IMR-90 (cell line): ENCODE data around the gene PRL. TPM values are rescaled to one million over a fixed set of nuclear protein-coding genes. Genes with fewer than 3 reads are reported as not detected.

Experiments
- ATAC-seq: fragments of 200-7000 bp; cut with Tn5 transposase; 2 replicates; pipeline ENCODE4 v1.9.1; 2020; ENCODE audit warnings: low read depth, mild to moderate bottlenecking, moderate library complexity
- BruUV-seq: library from RNA; stranded (reverse); fragments of 400-500 nt; replicated peaks from 2 replicates; lab custom pipeline; 2021; lab: Mats Ljungman, UMichigan
- CTCF ChIA-PET: fragments of 300-600 bp; formaldehyde crosslinking; extraction: SDS; loops from one replicate; lab custom pipeline; 2021; ENCODE audit warnings: antibody characterized with exemption; lab: Yijun Ruan, JAX
- POLR2A ChIA-PET: fragments of 300-600 bp; sonication (Branson Sonifier 250); formaldehyde crosslinking; loops from one replicate; lab custom pipeline; 2022; ENCODE audit warnings: antibody characterized with exemption; ENCODE audit not compliant: unreplicated experiment; lab: Charles Lee
- DNase-seq: peaks from one replicate; pipeline ENCODE4 v3.0.0; 2013
- H2AFZ ChIP-seq: replicated peaks from 2 replicates; pipeline ENCODE3; 2013; ENCODE audit warnings: low read length, mild to moderate bottlenecking; ENCODE audit not compliant: poor library complexity
- H2AK5ac ChIP-seq: 2 replicates; pipeline ENCODE4 v1.6.1; 2013; ENCODE audit warnings: low read depth, low read length, inconsistent platforms
- H2AK9ac ChIP-seq: replicated peaks from 2 replicates; pipeline ENCODE3; 2013; ENCODE audit warnings: mild to moderate bottlenecking, low read depth, low read length, moderate library complexity; ENCODE audit not compliant: poor library complexity
- H2BK120ac ChIP-seq: 2 replicates; pipeline ENCODE4 v1.6.1; 2013; ENCODE audit warnings: low read depth, low read length, inconsistent platforms
- H2BK15ac ChIP-seq: 3 replicates; pipeline ENCODE4 v1.6.1; 2013; ENCODE audit warnings: low read depth, low read length, inconsistent platforms
- H2BK20ac ChIP-seq: 2 replicates; pipeline ENCODE4 v1.6.1; 2013; ENCODE audit warnings: low read depth, mild to moderate bottlenecking, inconsistent platforms, low read length, moderate library complexity
- H2BK5ac ChIP-seq: 2 replicates; pipeline ENCODE4 v1.6.1; 2013; ENCODE audit warnings: mild to moderate bottlenecking, low read depth, low read length, inconsistent platforms; ENCODE audit not compliant: poor library complexity, severe bottlenecking
- H3K14ac ChIP-seq: replicated peaks from 2 replicates; pipeline ENCODE4 v1.6.1; 2013; ENCODE audit warnings: low read depth, low read length, inconsistent platforms
- H3K18ac ChIP-seq: 2 replicates; pipeline ENCODE4 v1.6.1; 2013; ENCODE audit warnings: low read depth, low read length, control low read depth
- H3K23ac ChIP-seq: 2 replicates; pipeline ENCODE4 v1.6.1; 2013; ENCODE audit warnings: low read depth, low read length, inconsistent platforms
- H3K27ac ChIP-seq: 2 replicates; pipeline ENCODE4 v1.5.1; 2013; ENCODE audit warnings: mild to moderate bottlenecking, control low read depth, low read length; ENCODE audit not compliant: insufficient read depth
- H3K27me3 ChIP-seq: 2 replicates; pipeline ENCODE4 v1.6.1; 2013; ENCODE audit warnings: low read length; ENCODE audit not compliant: control insufficient read depth, insufficient read depth
- H3K36me3 ChIP-seq: 2 replicates; pipeline ENCODE4 v1.6.1; 2013; ENCODE audit warnings: low read length, mixed read lengths; ENCODE audit not compliant: control insufficient read depth, insufficient read depth
- H3K4ac ChIP-seq: 2 replicates; pipeline ENCODE4 v1.6.1; 2013; ENCODE audit warnings: low read depth, low read length, inconsistent platforms
- H3K4me1 ChIP-seq: 2 replicates; pipeline ENCODE4 v1.6.1; 2013; ENCODE audit warnings: low read length, mixed read lengths; ENCODE audit not compliant: control insufficient read depth, insufficient read depth
- H3K4me2 ChIP-seq: 2 replicates; pipeline ENCODE4 v1.6.1; 2013; ENCODE audit warnings: low read depth, mild to moderate bottlenecking, control low read depth, low read length, moderate library complexity
- H3K4me3 ChIP-seq: 2 replicates; pipeline ENCODE4 v1.5.1; 2013; ENCODE audit warnings: low read depth, mild to moderate bottlenecking, control low read depth, low read length, moderate library complexity; ENCODE audit not compliant: insufficient read depth
- H3K56ac ChIP-seq: 2 replicates; pipeline ENCODE4 v1.6.1; 2013; ENCODE audit warnings: low read length, inconsistent platforms; ENCODE audit not compliant: insufficient read depth; ENCODE audit errors: extremely low read depth
- H3K79me1 ChIP-seq, 2 experiments: 2 replicates each; pipeline ENCODE4 v1.6.1; 2013; ENCODE audit warnings: low read length in 2 of 2, inconsistent platforms in 1 of 2, low read depth in 1 of 2
- H3K9ac ChIP-seq: 2 replicates; pipeline ENCODE4 v1.6.1; 2013; ENCODE audit warnings: low read depth, low read length, control low read depth
- H3K9me1 ChIP-seq: 2 replicates; pipeline ENCODE4 v1.6.1; 2013; ENCODE audit warnings: low read length, inconsistent platforms; ENCODE audit not compliant: insufficient read depth
- H3K9me3 ChIP-seq: 2 replicates; pipeline ENCODE4 v1.6.1; 2013; ENCODE audit warnings: low read length; ENCODE audit not compliant: control insufficient read depth, insufficient read depth
- H4K20me1 ChIP-seq: 2 replicates; pipeline ENCODE4 v1.6.1; 2013; ENCODE audit warnings: low read length, inconsistent platforms; ENCODE audit not compliant: insufficient read depth
- H4K5ac ChIP-seq: 2 replicates; pipeline ENCODE4 v1.6.1; 2013; ENCODE audit warnings: mild to moderate bottlenecking, low read depth, low read length, control low read depth
- H4K8ac ChIP-seq, 2 experiments: 2 replicates each; pipeline ENCODE4 v1.6.1; 2013; ENCODE audit warnings: low read depth in 2 of 2, low read length in 2 of 2, control low read depth in 1 of 2, inconsistent platforms in 1 of 2
- H4K91ac ChIP-seq: 2 replicates; pipeline ENCODE4 v1.6.1; 2013; ENCODE audit warnings: low read depth, low read length, inconsistent platforms; ENCODE audit not compliant: insufficient read depth
- BHLHE40 ChIP-seq: fragments of 150-350 bp; IDR thresholded peaks from 2 replicates; pipeline ENCODE4 v1.6.1; 2016; ENCODE audit warnings: mild to moderate bottlenecking, low read depth, low read length
- CEBPB ChIP-seq: IDR thresholded peaks from 2 replicates; pipeline ENCODE4 v1.6.1; 2012; ENCODE audit warnings: low read depth, low read length, improper control_type of control experiment
- CHD1 ChIP-seq: IDR thresholded peaks from 2 replicates; pipeline ENCODE4 v1.6.1; 2012; ENCODE audit warnings: low read depth, low read length, improper control_type of control experiment
- FOS ChIP-seq: fragments of 150-350 bp; IDR thresholded peaks from 2 replicates; pipeline ENCODE4 v1.6.1; 2016; ENCODE audit warnings: low read depth, low read length
- MAFK ChIP-seq: IDR thresholded peaks from 2 replicates; pipeline ENCODE4 v1.6.1; 2012; ENCODE audit warnings: low read depth, low read length, improper control_type of control experiment
- MAZ ChIP-seq: IDR thresholded peaks from 2 replicates; pipeline ENCODE4 v1.6.1; 2012; ENCODE audit warnings: low read depth, mild to moderate bottlenecking, low read length, improper control_type of control experiment, moderate library complexity, borderline replicate concordance
- NFE2L2 ChIP-seq: fragments of 150-350 bp; IDR thresholded peaks from 2 replicates; pipeline ENCODE4 v1.6.1; 2016; ENCODE audit warnings: low read depth, mild to moderate bottlenecking, low read length
- POLR2A ChIP-seq: IDR thresholded peaks from 2 replicates; pipeline ENCODE4 v1.6.1; 2012; ENCODE audit warnings: mild to moderate bottlenecking, low read depth, low read length
- RAD21 ChIP-seq: IDR thresholded peaks from 2 replicates; pipeline ENCODE4 v1.6.1; 2012; ENCODE audit warnings: low read length, improper control_type of control experiment
- RCOR1 ChIP-seq: IDR thresholded peaks from 2 replicates; pipeline ENCODE4 v1.6.1; 2012; ENCODE audit warnings: mild to moderate bottlenecking, low read length, improper control_type of control experiment; ENCODE audit not compliant: insufficient replicate concordance
- RFX5 ChIP-seq: IDR thresholded peaks from 2 replicates; pipeline ENCODE4 v1.8.0; 2012; ENCODE audit warnings: low read depth, mild to moderate bottlenecking, low read length, moderate library complexity
- SMC3 ChIP-seq: fragments of 150-350 bp; IDR thresholded peaks from 2 replicates; pipeline ENCODE4 v1.6.1; 2016; ENCODE audit warnings: low read depth, mild to moderate bottlenecking, antibody characterized with exemption, low read length, moderate library complexity
- WGBS, 2 experiments: methylation state at CpG; one replicate each; pipeline versions ENCODE4 v1.1.5 to v1.1.7; 2013; ENCODE audit warnings: missing lambda C conversion rate in 2 of 2; ENCODE audit not compliant: insufficient read length in 1 of 2; ENCODE audit errors: extremely low coverage in 2 of 2; 5-methylcytosine and 5-hydroxymethylcytosine counted together
- dilution Hi-C: fragments of 300-500 bp; cut with HindIII; formaldehyde crosslinking; loops from one replicate; pipeline ENCODE4 v1.14.3; 2018; ENCODE audit warnings: low sequenced_read_pairs; ENCODE audit not compliant: unreplicated experiment
- in situ Hi-C: fragments of 300-500 bp; cut with MboI; formaldehyde crosslinking; loops from 3 replicates; pipeline ENCODE4 v1.14.3; 2019; ENCODE audit warnings: low sequenced_read_pairs, inconsistent platforms, mixed read lengths
- intact Hi-C: fragments of 100-400 bp; cut with micrococcal nuclease; formaldehyde crosslinking; loops from 2 replicates; pipeline ENCODE4 v1.10.0; 2022
- polyA plus RNA-seq, 3 experiments: library from polyadenylated mRNA; depleted of rRNA; stranded (reverse); fragments of >200 nt; gene quantifications; 2 replicates each; pipeline ENCODE4 v1.2.3, GENCODE V29; 2012; ENCODE audit warnings: low replicate concordance in 1 of 3
- total RNA-seq: library from RNA; depleted of rRNA; stranded (reverse); fragments of >200 nt; gene quantifications from 2 replicates; pipeline ENCODE4 v1.2.3, GENCODE V29; 2012
- TF ChIP-seq, protein P1 (sequence below): fragments of 150-350 bp; IDR thresholded peaks from 2 replicates; pipeline ENCODE4 v1.6.1; 2017; ENCODE audit warnings: mild to moderate bottlenecking, antibody characterized with exemption, low read length, low read depth
- TF ChIP-seq, protein P2 (sequence below): conservative IDR thresholded peaks from 2 replicates; pipeline ENCODE4 v1.5.1; 2012; ENCODE audit warnings: mild to moderate bottlenecking, low read depth, low read length, improper control_type of control experiment
- TF ChIP-seq, protein P3 (sequence below): fragments of 150-350 bp; IDR thresholded peaks from 2 replicates; pipeline ENCODE4 v1.6.1; 2016; ENCODE audit warnings: low read depth, mild to moderate bottlenecking, low read length, moderate library complexity, borderline replicate concordance

The PRL gene
- total and polyA plus RNA-seq, 2 of the 4 experiments (the other 2 are of a cell fraction): not detected

DNA sequence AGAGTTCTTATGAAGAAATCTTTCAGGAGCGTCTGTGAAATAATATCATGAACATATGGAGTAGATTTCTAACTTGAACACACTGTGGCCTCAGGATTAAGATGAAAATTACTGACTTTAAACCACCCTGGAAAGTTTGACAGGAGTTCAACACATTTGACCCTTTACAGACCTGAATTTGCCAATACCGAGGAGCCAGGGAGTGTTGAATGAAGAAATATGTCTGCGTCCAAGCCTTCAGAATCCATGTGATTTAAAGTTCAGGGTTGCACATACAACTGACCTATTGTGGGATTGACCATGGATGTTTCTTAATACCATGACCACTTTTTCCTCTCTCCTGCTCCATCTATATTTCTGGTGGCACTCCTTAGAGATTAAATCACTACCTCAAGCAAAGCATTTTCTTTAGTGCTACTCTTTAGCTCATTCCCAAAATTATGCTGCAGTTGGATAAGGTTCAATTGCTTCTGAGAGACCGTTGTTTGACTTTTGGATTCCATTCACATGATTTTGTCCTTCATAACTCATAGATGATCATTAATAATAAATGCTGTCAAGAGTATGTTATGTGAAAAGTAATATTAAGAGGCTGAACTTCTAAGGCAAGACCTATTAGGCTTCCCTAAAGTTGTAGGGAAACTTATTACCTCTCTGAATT lies 57.4 kb downstream of the PRL start:
- Histone ChIP-seq H3K36me3 (no peaks in the 10 kb centered on the region), H2BK120ac (peak overlapping the region; percentile 0; the same call in 1 of the 2 replicates), H3K18ac (no peak overlapping the region), H4K91ac (no peak overlapping the region), H2AK9ac (no peak overlapping the region), H2AK5ac (no peak overlapping the region), H2AFZ (no peak overlapping the region), H3K23ac (no peak overlapping the region), H3K27me3 (no peaks in the 10 kb centered on the region), H3K9me3 (no peaks in the 10 kb centered on the region), H3K9me1 (no peaks in the 10 kb centered on the region; the same call in 1 of the 2 replicates), H3K56ac (no peak overlapping the region), H3K27ac (no peak overlapping the region), H3K14ac (no peak overlapping the region), H3K4me1 (0 out of 2 replicates have a peak, but pooled peaks cover 4% of the 10 kb centered on the region), H4K20me1 (no peaks in the 10 kb centered on the region), H4K5ac (no peak overlapping the region), H3K4me3 (no peak overlapping the region), H4K8ac (no peak overlapping the region), H3K4me2 (no peak overlapping the region; the same call in 1 of the 2 replicates), H2BK20ac (no peak overlapping the region), H3K4ac (no peak overlapping the region), H2BK5ac (no peak overlapping the region), H3K79me1 (no peaks in the 10 kb centered on the region), H3K9ac (no peak overlapping the region), H2BK15ac (peak overlapping the region; percentile 34; the same call in 1 of the 3 replicates)
- no TSS peak for BruUV-seq
- WGBS, 2 experiments: no CpG with 5 or more reads among the region's 4 CpGs
- dilution Hi-C loops: no loop called here
- 0 out of 2 replicates have a peak, but pooled peaks have one; percentile 27 for ATAC-seq
- CTCF ChIA-PET: interaction anchor here (0.6 to 0.9 kb wide), 2 partner anchors 473 to 839 kb away, joined by 3 read pairs; no protein-coding TSS in a partner anchor
- TF ChIP-seq RAD21 (no peak), CHD1 (no peak), RCOR1 (no peak), POLR2A (no peak), FOS (no peak), RFX5 (no peak), SMC3 (no peak), CEBPB (no peak), MAZ (no peak), BHLHE40 (no peak), NFE2L2 (no peak), MAFK (no peak)
- TF ChIP-seq, protein P1, sequence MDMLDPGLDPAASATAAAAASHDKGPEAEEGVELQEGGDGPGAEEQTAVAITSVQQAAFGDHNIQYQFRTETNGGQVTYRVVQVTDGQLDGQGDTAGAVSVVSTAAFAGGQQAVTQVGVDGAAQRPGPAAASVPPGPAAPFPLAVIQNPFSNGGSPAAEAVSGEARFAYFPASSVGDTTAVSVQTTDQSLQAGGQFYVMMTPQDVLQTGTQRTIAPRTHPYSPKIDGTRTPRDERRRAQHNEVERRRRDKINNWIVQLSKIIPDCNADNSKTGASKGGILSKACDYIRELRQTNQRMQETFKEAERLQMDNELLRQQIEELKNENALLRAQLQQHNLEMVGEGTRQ: no peak
- TF ChIP-seq, protein P2, sequence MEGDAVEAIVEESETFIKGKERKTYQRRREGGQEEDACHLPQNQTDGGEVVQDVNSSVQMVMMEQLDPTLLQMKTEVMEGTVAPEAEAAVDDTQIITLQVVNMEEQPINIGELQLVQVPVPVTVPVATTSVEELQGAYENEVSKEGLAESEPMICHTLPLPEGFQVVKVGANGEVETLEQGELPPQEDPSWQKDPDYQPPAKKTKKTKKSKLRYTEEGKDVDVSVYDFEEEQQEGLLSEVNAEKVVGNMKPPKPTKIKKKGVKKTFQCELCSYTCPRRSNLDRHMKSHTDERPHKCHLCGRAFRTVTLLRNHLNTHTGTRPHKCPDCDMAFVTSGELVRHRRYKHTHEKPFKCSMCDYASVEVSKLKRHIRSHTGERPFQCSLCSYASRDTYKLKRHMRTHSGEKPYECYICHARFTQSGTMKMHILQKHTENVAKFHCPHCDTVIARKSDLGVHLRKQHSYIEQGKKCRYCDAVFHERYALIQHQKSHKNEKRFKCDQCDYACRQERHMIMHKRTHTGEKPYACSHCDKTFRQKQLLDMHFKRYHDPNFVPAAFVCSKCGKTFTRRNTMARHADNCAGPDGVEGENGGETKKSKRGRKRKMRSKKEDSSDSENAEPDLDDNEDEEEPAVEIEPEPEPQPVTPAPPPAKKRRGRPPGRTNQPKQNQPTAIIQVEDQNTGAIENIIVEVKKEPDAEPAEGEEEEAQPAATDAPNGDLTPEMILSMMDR: no peak
- TF ChIP-seq, protein P3, sequence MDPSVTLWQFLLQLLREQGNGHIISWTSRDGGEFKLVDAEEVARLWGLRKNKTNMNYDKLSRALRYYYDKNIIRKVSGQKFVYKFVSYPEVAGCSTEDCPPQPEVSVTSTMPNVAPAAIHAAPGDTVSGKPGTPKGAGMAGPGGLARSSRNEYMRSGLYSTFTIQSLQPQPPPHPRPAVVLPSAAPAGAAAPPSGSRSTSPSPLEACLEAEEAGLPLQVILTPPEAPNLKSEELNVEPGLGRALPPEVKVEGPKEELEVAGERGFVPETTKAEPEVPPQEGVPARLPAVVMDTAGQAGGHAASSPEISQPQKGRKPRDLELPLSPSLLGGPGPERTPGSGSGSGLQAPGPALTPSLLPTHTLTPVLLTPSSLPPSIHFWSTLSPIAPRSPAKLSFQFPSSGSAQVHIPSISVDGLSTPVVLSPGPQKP: no peak
- DNase-seq: peak; percentile 44
- intact Hi-C loops: no loop called here
- in situ Hi-C loops: no loop called here
- POLR2A ChIA-PET: interaction anchor here (0.6 kb wide), 1 partner anchor 11 kb away, joined by 6 read pairs; no protein-coding TSS in a partner anchor
